Tibial nerve (tissue), 4 donors: ENCODE results near the gene LARP1.

Experiments
- EP300 ChIP-seq, 2 donors: sonication (generic); formaldehyde crosslinking; IDR thresholded peaks; one replicate each; pipeline ENCODE4 v1.6.1; 2017; ENCODE audit warnings: antibody characterized with exemption in 2 of 2, mild to moderate bottlenecking in 1 of 2
- POLR2A ChIP-seq, 2 donors: fragments of 450-650 bp; IDR thresholded peaks; one replicate each; pipeline ENCODE4 v1.6.1; 2017; ENCODE audit warnings: antibody characterized with exemption in 2 of 2, mild to moderate bottlenecking in 2 of 2, moderate library complexity in 2 of 2
- TF ChIP-seq, protein P1 (sequence below), 5 experiments: fragments of 200-600 bp in 3 of 5; fragments of 450-650 bp in 2 of 5; sonication (generic) in 3 of 5; IDR thresholded peaks; one replicate each; pipeline ENCODE4 v1.5.1; 2016 to 2019; ENCODE audit warnings: antibody characterized with exemption in 5 of 5, mild to moderate bottlenecking in 3 of 5, moderate library complexity in 2 of 5

DNA sequence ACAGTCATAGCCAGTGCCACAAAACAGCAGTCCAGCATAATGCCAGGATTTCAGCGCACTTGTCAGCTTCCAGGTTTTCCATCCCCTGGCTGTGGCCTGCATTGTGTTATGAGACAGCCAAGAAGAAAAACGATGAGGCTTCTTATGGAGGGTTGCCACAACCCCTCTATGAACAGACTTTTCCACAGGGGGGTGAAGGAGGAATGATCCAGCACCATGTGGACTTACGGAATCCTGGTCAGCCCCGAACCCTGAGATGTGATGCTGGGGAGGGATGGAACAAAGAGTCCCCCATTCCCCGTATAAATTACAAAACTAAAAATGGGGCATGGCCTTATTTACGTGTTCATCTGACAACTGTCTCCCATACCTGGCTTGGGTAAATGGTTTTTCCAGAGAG, 62.6 kb downstream of the LARP1 start:
- TF ChIP-seq, protein P1, sequence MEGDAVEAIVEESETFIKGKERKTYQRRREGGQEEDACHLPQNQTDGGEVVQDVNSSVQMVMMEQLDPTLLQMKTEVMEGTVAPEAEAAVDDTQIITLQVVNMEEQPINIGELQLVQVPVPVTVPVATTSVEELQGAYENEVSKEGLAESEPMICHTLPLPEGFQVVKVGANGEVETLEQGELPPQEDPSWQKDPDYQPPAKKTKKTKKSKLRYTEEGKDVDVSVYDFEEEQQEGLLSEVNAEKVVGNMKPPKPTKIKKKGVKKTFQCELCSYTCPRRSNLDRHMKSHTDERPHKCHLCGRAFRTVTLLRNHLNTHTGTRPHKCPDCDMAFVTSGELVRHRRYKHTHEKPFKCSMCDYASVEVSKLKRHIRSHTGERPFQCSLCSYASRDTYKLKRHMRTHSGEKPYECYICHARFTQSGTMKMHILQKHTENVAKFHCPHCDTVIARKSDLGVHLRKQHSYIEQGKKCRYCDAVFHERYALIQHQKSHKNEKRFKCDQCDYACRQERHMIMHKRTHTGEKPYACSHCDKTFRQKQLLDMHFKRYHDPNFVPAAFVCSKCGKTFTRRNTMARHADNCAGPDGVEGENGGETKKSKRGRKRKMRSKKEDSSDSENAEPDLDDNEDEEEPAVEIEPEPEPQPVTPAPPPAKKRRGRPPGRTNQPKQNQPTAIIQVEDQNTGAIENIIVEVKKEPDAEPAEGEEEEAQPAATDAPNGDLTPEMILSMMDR (IDR thresholded peaks at IDR 0.05) = no peak
- TF ChIP-seq POLR2A (IDR thresholded peaks at IDR 0.05) (no peak), EP300 (IDR thresholded peaks at IDR 0.05) (no peak)
